A549 (cell line): ENCODE results near the gene TTC7B. TPM values are rescaled to one million over a fixed set of nuclear protein-coding genes. Genes with fewer than 3 reads are reported as not detected.

Experiments used
- ATAC-seq, 2 experiments: fragments of 200-7000 bp in 1 of 2; fragments of >200 bp in 1 of 2; cut with Nextera tagmentation in 1 of 2; cut with Tn5 transposase in 1 of 2; 3 replicates each; pipeline versions ENCODE4 v1.8.0 to v1.9.1; 2018 to 2020; ENCODE audit warnings: mild to moderate bottlenecking in 1 of 2, moderate library complexity in 1 of 2
- CTCF ChIA-PET: fragments of 300-600 bp; sonication (Branson Sonifier 250); formaldehyde crosslinking; extraction: SDS; loops from one replicate; lab custom pipeline; 2021; ENCODE audit warnings: antibody characterized with exemption, inconsistent platforms; lab: Yijun Ruan, JAX
- POLR2A ChIA-PET: fragments of 350-600 bp; formaldehyde crosslinking; extraction: SDS; loops from one replicate; lab custom pipeline; 2021; ENCODE audit warnings: antibody characterized with exemption, inconsistent platforms; lab: Yijun Ruan, JAX
- DNase-seq, 2 experiments: peaks; one replicate each; pipeline versions ENCODE4 v3.0.0 to v3.0.0-alpha.2; 2011 to 2016; ENCODE audit warnings: low read depth in 1 of 2, low spot score in 1 of 2
- FAIRE-seq: peaks from 2 replicates; lab custom pipeline; 2011; peaks lifted over from hg19 to GRCh38; lab: Jason Lieb, UNC
- H3K27ac ChIP-seq, 2 experiments: fragments of >200 bp; sonication (Bioruptor Twin); formaldehyde crosslinking; 3 replicates each; pipeline ENCODE4 v1.5.1; 2016 to 2017
- H3K4me1 ChIP-seq: fragments of >200 bp; sonication (Bioruptor Twin); formaldehyde crosslinking; 3 replicates; pipeline ENCODE4 v1.6.1; 2016
- H3K4me2 ChIP-seq: fragments of >200 bp; sonication (Bioruptor Twin); formaldehyde crosslinking; 3 replicates; pipeline ENCODE4 v1.6.1; 2016
- H3K4me3 ChIP-seq: fragments of >200 bp; sonication (Bioruptor Twin); formaldehyde crosslinking; 3 replicates; pipeline ENCODE4 v1.5.1; 2016
- H3K9me3 ChIP-seq: fragments of >200 bp; sonication (Bioruptor Twin); formaldehyde crosslinking; 3 replicates; pipeline ENCODE4 v1.6.1; 2016
- CBX8 ChIP-seq: fragments of 200-600 bp; sonication (generic); IDR thresholded peaks from 2 replicates; pipeline ENCODE4 v1.6.1; 2016
- CEBPB ChIP-seq, 2 experiments: fragments of >200 bp in 1 of 2; sonication (Bioruptor Twin) in 1 of 2; formaldehyde crosslinking in 1 of 2; IDR thresholded peaks; 2 replicates each; pipeline ENCODE4 v1.6.1; 2012 to 2016
- CHD4 ChIP-seq: fragments of 200-600 bp; sonication (generic); IDR thresholded peaks from 2 replicates; pipeline ENCODE4 v1.6.1; 2016; ENCODE audit warnings: antibody characterized with exemption, mild to moderate bottlenecking, borderline replicate concordance
- EHF ChIP-seq: fragments of 250-450 bp; sonication (Bioruptor Pico); IDR thresholded peaks from 2 replicates; pipeline ENCODE4 v1.5.0; 2020; ENCODE audit warnings: mild to moderate bottlenecking
- EHMT2 ChIP-seq: fragments of 200-600 bp; sonication (generic); IDR thresholded peaks from 2 replicates; pipeline ENCODE4 v1.6.1; 2016; ENCODE audit warnings: antibody characterized with exemption, low read depth, mild to moderate bottlenecking, moderate library complexity
- FOSL2 ChIP-seq, 2 experiments: fragments of 450-650 bp in 1 of 2; fragments of >200 bp in 1 of 2; sonication (Bioruptor Twin) in 1 of 2; formaldehyde crosslinking; IDR thresholded peaks; 2 replicates each; pipeline versions ENCODE4 v1.5.0 to v1.6.1; 2016 to 2020; ENCODE audit warnings: mild to moderate bottlenecking in 1 of 2, moderate library complexity in 1 of 2
- FOXS1 ChIP-seq: fragments of 250-450 bp; sonication (Bioruptor Pico); IDR thresholded peaks from 2 replicates; pipeline ENCODE4 v1.5.0; 2020; ENCODE audit warnings: mild to moderate bottlenecking, moderate library complexity
- HEYL ChIP-seq: fragments of 250-450 bp; sonication (Bioruptor Pico); IDR thresholded peaks from 2 replicates; pipeline ENCODE4 v1.8.0; 2021; ENCODE audit warnings: mild to moderate bottlenecking, moderate library complexity
- HMGXB4 ChIP-seq: fragments of 250-450 bp; sonication (Bioruptor Pico); IDR thresholded peaks from 2 replicates; pipeline ENCODE4 v1.5.0; 2021; ENCODE audit warnings: mild to moderate bottlenecking, moderate library complexity, borderline replicate concordance
- HOXA7 ChIP-seq: fragments of 250-450 bp; sonication (Bioruptor Pico); IDR thresholded peaks from 2 replicates; pipeline ENCODE4 v1.5.0; 2020; ENCODE audit warnings: mild to moderate bottlenecking, moderate library complexity
- HOXB13 ChIP-seq: fragments of 250-450 bp; sonication (Bioruptor Pico); IDR thresholded peaks from 2 replicates; pipeline ENCODE4 v1.5.0; 2020; ENCODE audit warnings: low read depth, mild to moderate bottlenecking, moderate library complexity
- PBX3 ChIP-seq: IDR thresholded peaks from 2 replicates; pipeline ENCODE4 v1.6.1; 2012
- POLR2AphosphoS2 ChIP-seq: conservative IDR thresholded peaks from 2 replicates; pipeline ENCODE4 v1.6.1; 2012; ENCODE audit warnings: low read length, improper control_type of control experiment, inconsistent platforms
- RFX5 ChIP-seq: fragments of 450-650 bp; IDR thresholded peaks from 2 replicates; pipeline ENCODE4 v1.7.1; 2014; ENCODE audit warnings: antibody characterized with exemption, mild to moderate bottlenecking, moderate library complexity
- SMC3 ChIP-seq: fragments of >200 bp; sonication (Bioruptor Twin); formaldehyde crosslinking; IDR thresholded peaks from 3 replicates; pipeline ENCODE4 v1.6.1; 2018; ENCODE audit warnings: inconsistent platforms
- WGBS: methylation state at CpG from one replicate; pipeline ENCODE4 v1.1.6; 2017; ENCODE audit errors: missing lambda C conversion rate; 5-methylcytosine and 5-hydroxymethylcytosine counted together
- polyA plus RNA-seq, 4 experiments: library from polyadenylated mRNA; depleted of rRNA in 3 of 4; stranded (reverse); fragments of >200 nt; fragmentation: RNase III in 1 of 4; extraction: RNeasy Plus Mini Kit Qiagen cat#74134 plus additional on column Dnase treatment in 1 of 4; gene quantifications; 2 replicates in 3 of 4; 3 replicates in 1 of 4; pipeline ENCODE4 v1.2.3, GENCODE V29; 2011 to 2017
- TF ChIP-seq, protein P1 (sequence below): IDR thresholded peaks from 2 replicates; pipeline ENCODE4 v1.6.1; 2012; ENCODE audit warnings: low read depth, borderline replicate concordance
- TF ChIP-seq, protein P2 (sequence below): fragments of 200-600 bp; sonication (generic); IDR thresholded peaks from 2 replicates; pipeline ENCODE4 v1.6.1; 2016; ENCODE audit warnings: antibody characterized with exemption, mild to moderate bottlenecking, moderate library complexity

The TTC7B gene
- polyA plus RNA-seq, 2 of the 4 experiments (the other 2 are of a cell fraction): 16.6 to 28.0 TPM

GRCh38 chr14:90495357-90496276 lies 320.6 kb downstream of the TTC7B start:
- DNase-seq: peak; percentile 62 to 67
- POLR2A ChIA-PET: no interaction called here
- no peak for FAIRE-seq

DNA sequence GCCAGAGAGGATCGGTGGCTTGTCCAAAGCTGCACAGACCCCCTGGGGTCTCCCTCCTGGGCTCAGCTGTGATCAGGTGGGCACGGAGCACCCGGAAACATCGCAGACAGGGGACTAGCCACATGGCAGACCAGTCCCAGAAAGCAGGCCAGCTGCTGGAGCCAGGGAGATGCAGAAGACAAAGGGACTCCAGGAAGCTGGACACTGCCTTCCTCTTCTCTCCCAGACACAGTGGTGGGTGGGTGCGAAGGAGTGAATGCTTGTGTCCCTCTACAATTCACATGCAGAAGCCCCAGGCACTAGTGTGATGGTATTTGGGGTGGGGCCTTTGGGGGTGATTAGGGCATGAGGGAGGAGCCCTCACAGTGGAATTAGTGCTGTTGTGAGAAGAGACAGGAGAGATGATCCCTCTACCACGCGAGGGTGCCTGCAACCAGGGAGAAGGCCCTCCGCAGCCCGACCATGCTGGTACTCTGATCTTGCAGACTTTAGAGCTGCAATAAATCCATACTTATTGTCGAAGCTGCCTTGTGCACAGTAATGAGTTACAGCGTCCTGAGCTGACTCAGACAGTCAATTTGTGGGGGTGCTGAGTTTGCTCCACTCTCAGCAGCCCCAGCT lies 324.2 kb downstream of the TTC7B start:
- ATAC-seq (no peak), FAIRE-seq (no peak), DNase-seq (no peak)
- Histone ChIP-seq H3K9me3 (no peaks in the 10 kb centered on the region), H3K27ac (no peak overlapping the region), H3K4me1 (no peaks in the 10 kb centered on the region), H3K4me3 (no peak overlapping the region), H3K4me2 (no peak overlapping the region)
- ChIA-PET CTCF (interaction anchor here (0.9 kb wide), 1 partner anchor 257 kb away, joined by 3 read pairs; no protein-coding TSS in a partner anchor), POLR2A (no interaction called here)
- 48% methylated on average over 11 of the region's 11 CpGs for WGBS
- no peak for TF ChIP-seq PBX3
- TF ChIP-seq EHF: no peak
- no peak for TF ChIP-seq RFX5
- TF ChIP-seq CEBPB (IDR thresholded peaks at IDR 0.05): no peak
- TF ChIP-seq, protein P1, sequence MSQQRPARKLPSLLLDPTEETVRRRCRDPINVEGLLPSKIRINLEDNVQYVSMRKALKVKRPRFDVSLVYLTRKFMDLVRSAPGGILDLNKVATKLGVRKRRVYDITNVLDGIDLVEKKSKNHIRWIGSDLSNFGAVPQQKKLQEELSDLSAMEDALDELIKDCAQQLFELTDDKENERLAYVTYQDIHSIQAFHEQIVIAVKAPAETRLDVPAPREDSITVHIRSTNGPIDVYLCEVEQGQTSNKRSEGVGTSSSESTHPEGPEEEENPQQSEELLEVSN: no peak
- no peak for TF ChIP-seq CBX8
- no peak for TF ChIP-seq FOXS1 (CRISPR knock-in tag)
- no peak for TF ChIP-seq HEYL (CRISPR knock-in tag)
- no peak for TF ChIP-seq SMC3
- TF ChIP-seq POLR2AphosphoS2: no peak
- no peak for TF ChIP-seq HOXB13
- TF ChIP-seq, protein P2, sequence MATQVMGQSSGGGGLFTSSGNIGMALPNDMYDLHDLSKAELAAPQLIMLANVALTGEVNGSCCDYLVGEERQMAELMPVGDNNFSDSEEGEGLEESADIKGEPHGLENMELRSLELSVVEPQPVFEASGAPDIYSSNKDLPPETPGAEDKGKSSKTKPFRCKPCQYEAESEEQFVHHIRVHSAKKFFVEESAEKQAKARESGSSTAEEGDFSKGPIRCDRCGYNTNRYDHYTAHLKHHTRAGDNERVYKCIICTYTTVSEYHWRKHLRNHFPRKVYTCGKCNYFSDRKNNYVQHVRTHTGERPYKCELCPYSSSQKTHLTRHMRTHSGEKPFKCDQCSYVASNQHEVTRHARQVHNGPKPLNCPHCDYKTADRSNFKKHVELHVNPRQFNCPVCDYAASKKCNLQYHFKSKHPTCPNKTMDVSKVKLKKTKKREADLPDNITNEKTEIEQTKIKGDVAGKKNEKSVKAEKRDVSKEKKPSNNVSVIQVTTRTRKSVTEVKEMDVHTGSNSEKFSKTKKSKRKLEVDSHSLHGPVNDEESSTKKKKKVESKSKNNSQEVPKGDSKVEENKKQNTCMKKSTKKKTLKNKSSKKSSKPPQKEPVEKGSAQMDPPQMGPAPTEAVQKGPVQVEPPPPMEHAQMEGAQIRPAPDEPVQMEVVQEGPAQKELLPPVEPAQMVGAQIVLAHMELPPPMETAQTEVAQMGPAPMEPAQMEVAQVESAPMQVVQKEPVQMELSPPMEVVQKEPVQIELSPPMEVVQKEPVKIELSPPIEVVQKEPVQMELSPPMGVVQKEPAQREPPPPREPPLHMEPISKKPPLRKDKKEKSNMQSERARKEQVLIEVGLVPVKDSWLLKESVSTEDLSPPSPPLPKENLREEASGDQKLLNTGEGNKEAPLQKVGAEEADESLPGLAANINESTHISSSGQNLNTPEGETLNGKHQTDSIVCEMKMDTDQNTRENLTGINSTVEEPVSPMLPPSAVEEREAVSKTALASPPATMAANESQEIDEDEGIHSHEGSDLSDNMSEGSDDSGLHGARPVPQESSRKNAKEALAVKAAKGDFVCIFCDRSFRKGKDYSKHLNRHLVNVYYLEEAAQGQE: no peak

More at GRCh38 chr14:90495357-90496276, 320.6 kb downstream of the TTC7B start:
- peak; percentile 54 to 70; a peak in 4 of 6 replicates for ATAC-seq
- TF ChIP-seq HOXA7 (CRISPR knock-in tag) (no peak), HOXB13 (peak; percentile 88), HMGXB4 (no peak), FOXS1 (CRISPR knock-in tag) (0 out of 2 replicates have a peak, but pooled peaks have one; percentile 18), FOSL2 (IDR thresholded peaks at IDR 0.05) (no peak), FOSL2 (CRISPR knock-in tag; IDR thresholded peaks at IDR 0.05) (0 out of 2 replicates have a peak, but pooled peaks have one; percentile 27), POLR2AphosphoS2 (no peak), CHD4 (no peak), EHMT2 (peak; percentile 98)
- TF ChIP-seq, protein P2: peak; percentile 98
- TF ChIP-seq, protein P1: no peak
- no peak overlapping the region for H3K4me3 ChIP-seq
- WGBS: 61% methylated on average over 7 of the region's 12 CpGs
- H3K27ac ChIP-seq: no peak overlapping the region
- peaks cover 4% of the 10 kb centered on the region; the same call in 1 of the 3 replicates for H3K4me1 ChIP-seq
- H3K4me2 ChIP-seq: no peak overlapping the region
- CTCF ChIA-PET: no interaction called here
- H3K9me3 ChIP-seq: no peaks in the 10 kb centered on the region
